PC-9 (cell line): ENCODE results near the gene OR9Q1.

Source experiments
- EZH2 ChIP-seq: fragments of 200-600 bp; sonication (generic); IDR thresholded peaks from 2 replicates; pipeline ENCODE4 v1.8.0; 2017; ENCODE audit warnings: antibody characterized with exemption, low read depth
- TF ChIP-seq, protein P1 (sequence below): fragments of 200-600 bp; sonication (generic); conservative IDR thresholded peaks from 2 replicates; pipeline ENCODE4 v1.6.1; 2017; ENCODE audit warnings: mixed run types, antibody characterized with exemption, mild to moderate bottlenecking, moderate library complexity

DNA sequence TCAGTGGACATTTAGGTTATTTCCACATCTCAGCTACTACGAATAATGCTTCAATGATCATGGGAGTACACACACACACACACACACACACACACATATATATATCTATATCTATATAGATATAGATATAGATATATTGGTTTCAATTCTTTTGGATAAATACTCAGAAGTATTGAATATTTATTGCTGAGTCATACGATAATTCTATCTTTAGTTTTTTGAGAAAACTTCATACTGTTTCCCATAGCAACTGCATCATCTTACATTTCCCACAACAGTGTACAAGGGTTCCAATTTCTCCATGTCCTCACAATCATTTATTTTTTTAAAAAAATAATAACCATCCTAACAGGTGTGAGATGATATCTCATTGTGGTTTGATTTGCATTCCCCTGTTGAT lies 172.3 kb downstream of the OR9Q1 start:
- TF ChIP-seq, protein P1, sequence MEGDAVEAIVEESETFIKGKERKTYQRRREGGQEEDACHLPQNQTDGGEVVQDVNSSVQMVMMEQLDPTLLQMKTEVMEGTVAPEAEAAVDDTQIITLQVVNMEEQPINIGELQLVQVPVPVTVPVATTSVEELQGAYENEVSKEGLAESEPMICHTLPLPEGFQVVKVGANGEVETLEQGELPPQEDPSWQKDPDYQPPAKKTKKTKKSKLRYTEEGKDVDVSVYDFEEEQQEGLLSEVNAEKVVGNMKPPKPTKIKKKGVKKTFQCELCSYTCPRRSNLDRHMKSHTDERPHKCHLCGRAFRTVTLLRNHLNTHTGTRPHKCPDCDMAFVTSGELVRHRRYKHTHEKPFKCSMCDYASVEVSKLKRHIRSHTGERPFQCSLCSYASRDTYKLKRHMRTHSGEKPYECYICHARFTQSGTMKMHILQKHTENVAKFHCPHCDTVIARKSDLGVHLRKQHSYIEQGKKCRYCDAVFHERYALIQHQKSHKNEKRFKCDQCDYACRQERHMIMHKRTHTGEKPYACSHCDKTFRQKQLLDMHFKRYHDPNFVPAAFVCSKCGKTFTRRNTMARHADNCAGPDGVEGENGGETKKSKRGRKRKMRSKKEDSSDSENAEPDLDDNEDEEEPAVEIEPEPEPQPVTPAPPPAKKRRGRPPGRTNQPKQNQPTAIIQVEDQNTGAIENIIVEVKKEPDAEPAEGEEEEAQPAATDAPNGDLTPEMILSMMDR = no peak
- no peak for TF ChIP-seq EZH2
